Stomach (tissue), 9 donors: Measurements from ENCODE around the gene GRB10. TPM values are rescaled to one million over a fixed set of nuclear protein-coding genes. Genes with fewer than 3 reads are reported as not detected.

Experiments
- DNase-seq, 2 donors: peaks; one replicate each; pipeline versions ENCODE4 v3.0.0 to v3.0.0-alpha.2; 2013 to 2019
- H3K27ac ChIP-seq, 5 donors: fragments of 200-600 bp in 4 of 5; sonication (generic) in 4 of 5; one replicate each; pipeline ENCODE4 v1.5.1; 2013 to 2019; ENCODE audit warnings: mild to moderate bottlenecking in 1 of 5, moderate library complexity in 1 of 5
- H3K27me3 ChIP-seq, 3 donors: fragments of 200-600 bp; sonication (generic); one replicate each; pipeline ENCODE4 v1.5.1; 2017 to 2019; ENCODE audit warnings: mixed run types in 1 of 3
- H3K36me3 ChIP-seq, 4 donors: fragments of 200-600 bp; sonication (generic); 1 replicate in 3 of 4; 2 replicates in 1 of 4; pipeline ENCODE4 v1.5.1; 2016 to 2019
- H3K4me1 ChIP-seq, 4 donors: fragments of 200-600 bp; sonication (generic); one replicate each; pipeline ENCODE4 v1.5.1; 2016 to 2019
- H3K4me3 ChIP-seq, 4 donors: fragments of 200-600 bp; sonication (generic) in 3 of 4; one replicate each; pipeline ENCODE4 v1.5.1; 2016 to 2019; ENCODE audit warnings: mild to moderate bottlenecking in 1 of 4
- H3K9me3 ChIP-seq, 4 donors: fragments of 200-600 bp; sonication (generic); one replicate each; pipeline ENCODE4 v1.5.1; 2016 to 2019
- EP300 ChIP-seq: sonication (generic); formaldehyde crosslinking; IDR thresholded peaks from one replicate; pipeline ENCODE4 v1.6.1; 2017; ENCODE audit warnings: antibody characterized with exemption
- POLR2A ChIP-seq, 4 donors: fragments of 450-650 bp; IDR thresholded peaks; one replicate each; pipeline ENCODE4 v1.6.1; 2016; ENCODE audit warnings: antibody characterized with exemption in 4 of 4, control low read depth in 2 of 4, mild to moderate bottlenecking in 1 of 4, moderate library complexity in 1 of 4
- POLR2AphosphoS5 ChIP-seq, 3 donors: sonication (generic); formaldehyde crosslinking; IDR thresholded peaks; one replicate each; pipeline ENCODE4 v1.6.1; 2016; ENCODE audit warnings: antibody characterized with exemption in 3 of 3
- WGBS, 5 donors: extraction: QIAGEN DNeasy Blood & Tissue Kit in 3 of 5; methylation state at CpG; one replicate each; pipeline versions ENCODE4 v1.1.5 to v1.1.7; 2013 to 2018; 5-methylcytosine and 5-hydroxymethylcytosine counted together
- intact Hi-C: fragments of 100-400 bp; cut with DNase I; formaldehyde crosslinking; loops from one replicate; pipeline ENCODE4 v1.15.1; 2023; ENCODE audit warnings: low total_unique reads
- polyA plus RNA-seq, 3 donors: library from polyadenylated mRNA; stranded (reverse); fragments of 200-250 nt; gene quantifications; one replicate each; pipeline ENCODE4 v1.2.3, GENCODE V29; 2013
- total RNA-seq, 5 donors: library from RNA; depleted of rRNA; stranded (reverse); fragments of >200 nt; gene quantifications; one replicate each; pipeline versions ENCODE4 v1.1.0 to v1.2.3, GENCODE V29; 2014 to 2016
- TF ChIP-seq, protein P1 (sequence below), 7 experiments: fragments of 450-650 bp in 4 of 7; fragments of 200-600 bp in 3 of 7; sonication (generic) in 3 of 7; IDR thresholded peaks; one replicate each; pipeline ENCODE4 v1.5.1; 2016 to 2019; ENCODE audit warnings: antibody characterized with exemption in 7 of 7, control low read depth in 2 of 7, mild to moderate bottlenecking in 1 of 7
- donor health status: healthy with polysubstance abuse.
- donor health status: Bipolar disorder and iron deficiency.
- donor health status: healthy.

Gene GRB10
- total and polyA plus RNA-seq, 8 donors, result 10.2 to 84.9 (median 49.6) TPM

DNA sequence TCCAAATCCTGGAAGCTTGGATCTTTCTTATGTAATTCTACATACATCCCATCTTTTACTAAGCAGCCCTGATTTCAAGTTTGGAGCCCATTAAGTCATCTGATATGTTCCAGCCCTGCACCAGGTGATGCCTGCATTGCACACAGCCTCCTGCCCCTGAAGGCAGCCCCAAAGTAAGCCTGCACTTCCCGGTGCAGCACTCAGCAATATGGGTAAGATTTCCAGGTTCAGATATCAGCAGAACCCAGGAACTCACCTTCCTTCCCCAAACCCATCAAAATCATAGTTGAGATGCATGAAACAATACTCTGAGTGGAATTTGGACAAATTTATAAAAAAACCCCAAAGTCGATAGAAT is 217.2 kb downstream of the GRB10 start:
- WGBS, 5 donors, result 54 to 74% (median 55%) methylated on average over 2 of the region's 2 CpGs
- intact Hi-C loops, result no loop called here
- H3K27me3 ChIP-seq, result peaks cover 0 to 4% (median 0%) of the 10 kb centered on the region in 3 donors
- no peak for DNase-seq
- TF ChIP-seq EP300, result no peak
- TF ChIP-seq POLR2AphosphoS5 (IDR thresholded peaks at IDR 0.05), result no peak
- TF ChIP-seq, protein P1, sequence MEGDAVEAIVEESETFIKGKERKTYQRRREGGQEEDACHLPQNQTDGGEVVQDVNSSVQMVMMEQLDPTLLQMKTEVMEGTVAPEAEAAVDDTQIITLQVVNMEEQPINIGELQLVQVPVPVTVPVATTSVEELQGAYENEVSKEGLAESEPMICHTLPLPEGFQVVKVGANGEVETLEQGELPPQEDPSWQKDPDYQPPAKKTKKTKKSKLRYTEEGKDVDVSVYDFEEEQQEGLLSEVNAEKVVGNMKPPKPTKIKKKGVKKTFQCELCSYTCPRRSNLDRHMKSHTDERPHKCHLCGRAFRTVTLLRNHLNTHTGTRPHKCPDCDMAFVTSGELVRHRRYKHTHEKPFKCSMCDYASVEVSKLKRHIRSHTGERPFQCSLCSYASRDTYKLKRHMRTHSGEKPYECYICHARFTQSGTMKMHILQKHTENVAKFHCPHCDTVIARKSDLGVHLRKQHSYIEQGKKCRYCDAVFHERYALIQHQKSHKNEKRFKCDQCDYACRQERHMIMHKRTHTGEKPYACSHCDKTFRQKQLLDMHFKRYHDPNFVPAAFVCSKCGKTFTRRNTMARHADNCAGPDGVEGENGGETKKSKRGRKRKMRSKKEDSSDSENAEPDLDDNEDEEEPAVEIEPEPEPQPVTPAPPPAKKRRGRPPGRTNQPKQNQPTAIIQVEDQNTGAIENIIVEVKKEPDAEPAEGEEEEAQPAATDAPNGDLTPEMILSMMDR (IDR thresholded peaks at IDR 0.05), result no peak
- H3K4me1 ChIP-seq, result peaks cover 0 to 11% (median 9%) of the 10 kb centered on the region in 4 donors
- no peak overlapping the region for H3K27ac ChIP-seq
- no peak overlapping the region for H3K4me3 ChIP-seq
- H3K36me3 ChIP-seq, result no peaks in the 10 kb centered on the region
- no peaks in the 10 kb centered on the region for H3K9me3 ChIP-seq

- no peak within 1 kb of the TSS for H3K4me3 ChIP-seq
- WGBS, 5 donors, result 49 to 58% (median 55%) methylated on average over 8 of the region's 8 CpGs
- peaks cover 0 to 10% (median 0%) of the 10 kb centered on the region in 3 donors for H3K27me3 ChIP-seq
- H3K4me1 ChIP-seq, result peaks cover 0 to 11% (median 9%) of the 10 kb centered on the region in 4 donors
- H3K36me3 ChIP-seq, result no peaks in the 10 kb centered on the region
- TF ChIP-seq, protein P1 (IDR thresholded peaks at IDR 0.05), result no peak
- TF ChIP-seq POLR2AphosphoS5 (IDR thresholded peaks at IDR 0.05) (no peak), POLR2A (IDR thresholded peaks at IDR 0.05) (no peak), EP300 (no peak)
- intact Hi-C loops, result no loop called here
- no peak within 1 kb of the TSS for H3K27ac ChIP-seq
- peak in 1 of 2 donors; percentile 73 for DNase-seq
- no peaks in the 10 kb centered on the region for H3K9me3 ChIP-seq
These were observed 217.8 kb downstream of the GRB10 start, which contains the start of gene DDC for GRCh38 chr7:50564640-50565558. TSS of gene DDC (minus strand) at chr7:50565405. CDS start at chr7:50544085, 21,320 bp downstream.

DNA sequence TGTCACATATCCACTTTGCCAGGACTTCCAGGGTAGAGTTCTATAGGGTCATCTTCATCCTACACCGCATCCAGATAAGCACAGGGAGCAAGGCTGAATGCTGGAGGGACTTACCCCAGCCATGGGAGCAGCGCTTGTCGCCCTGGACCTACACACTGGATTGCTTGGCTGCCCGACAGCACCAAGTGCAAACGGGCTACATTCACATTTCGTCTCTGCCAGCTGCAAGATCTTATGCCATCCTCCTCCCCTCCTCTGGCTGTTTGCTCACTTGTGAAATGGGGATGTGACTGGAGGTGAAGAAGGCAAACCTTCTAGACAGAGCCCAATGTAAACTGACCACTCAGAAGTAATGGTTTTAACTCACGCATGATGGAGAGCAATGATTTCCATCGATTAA is 218.5 kb downstream of the GRB10 start:
- peaks cover 0 to 11% (median 9%) of the 10 kb centered on the region in 4 donors for H3K4me1 ChIP-seq
- 73 to 90% (median 87%) methylated on average over 8 of the region's 8 CpGs for WGBS, 5 donors
- no peak for TF ChIP-seq EP300
- TF ChIP-seq POLR2A (IDR thresholded peaks at IDR 0.05), result no peak
- no peak for TF ChIP-seq POLR2AphosphoS5 (IDR thresholded peaks at IDR 0.05)
- TF ChIP-seq, protein P1 (IDR thresholded peaks at IDR 0.05), result no peak
- H3K27ac ChIP-seq, result no peak overlapping the region
- intact Hi-C loops, result no loop called here
- peaks cover 0 to 14% (median 0%) of the 10 kb centered on the region in 3 donors for H3K27me3 ChIP-seq
- no peaks in the 10 kb centered on the region for H3K36me3 ChIP-seq
- no peak for DNase-seq
- no peaks in the 10 kb centered on the region for H3K9me3 ChIP-seq
- no peak overlapping the region for H3K4me3 ChIP-seq

DNA sequence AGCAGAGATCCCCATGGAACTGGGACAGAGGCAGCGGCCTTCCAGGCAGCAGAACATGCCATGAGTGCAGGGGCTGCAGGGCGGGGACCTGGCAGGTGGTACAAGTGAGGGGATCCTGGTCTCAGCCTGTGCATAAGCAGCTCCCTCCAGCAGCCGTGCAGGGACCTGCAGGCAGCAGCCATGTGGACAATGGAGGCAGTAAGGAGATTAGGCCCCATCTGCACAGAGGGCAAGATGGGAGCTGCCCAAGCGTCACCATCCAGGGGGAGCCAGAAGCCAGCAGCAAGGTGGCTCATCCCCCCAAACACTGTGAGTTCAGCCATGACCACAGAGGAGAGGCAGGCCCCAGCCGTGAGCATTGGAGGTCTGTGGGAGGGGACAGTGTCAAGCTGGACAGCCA is 220.6 kb downstream of the GRB10 start:
- TF ChIP-seq POLR2AphosphoS5 (IDR thresholded peaks at IDR 0.05), result no peak
- TF ChIP-seq, protein P1 (IDR thresholded peaks at IDR 0.05), result no peak
- TF ChIP-seq EP300, result no peak
- TF ChIP-seq POLR2A (IDR thresholded peaks at IDR 0.05), result no peak
- no peak for DNase-seq
- Histone ChIP-seq H3K4me1 (peaks cover 0 to 11% (median 9%) of the 10 kb centered on the region in 4 donors), H3K27ac (no peak overlapping the region), H3K9me3 (no peaks in the 10 kb centered on the region), H3K27me3 (peaks cover 0 to 14% (median 0%) of the 10 kb centered on the region in 3 donors), H3K4me3 (no peak overlapping the region), H3K36me3 (no peaks in the 10 kb centered on the region)
- WGBS, 5 donors, result 82 to 89% (median 85%) methylated on average over 5 of the region's 5 CpGs
- intact Hi-C loops, result no loop called here
